IPS-20b (cell line): ENCODE measurements around the gene ZNF791.
"Not testable (repeated sequence)": the region's sequence is repeated elsewhere in the genome, so short reads cannot be mapped to it uniquely, and the experiment has no call there.

Source experiments
- H3K27ac ChIP-seq: one replicate; pipeline ENCODE4 v1.5.1; 2013; ENCODE audit warnings: low read length
- H3K27me3 ChIP-seq: 2 replicates; pipeline ENCODE4 v1.6.1; 2013; ENCODE audit warnings: mild to moderate bottlenecking, low read length, inconsistent platforms; ENCODE audit not compliant: insufficient read depth
- H3K36me3 ChIP-seq: 2 replicates; pipeline ENCODE4 v1.6.1; 2013; ENCODE audit warnings: low read depth, mild to moderate bottlenecking, inconsistent platforms, low read length, moderate library complexity; ENCODE audit not compliant: insufficient read depth
- H3K4me1 ChIP-seq: 2 replicates; pipeline ENCODE4 v1.6.1; 2013; ENCODE audit warnings: mild to moderate bottlenecking, control low read depth, inconsistent platforms, low read length, moderate library complexity; ENCODE audit not compliant: insufficient read depth
- H3K4me3 ChIP-seq: 2 replicates; pipeline ENCODE4 v1.5.1; 2013; ENCODE audit warnings: mild to moderate bottlenecking, low read length, inconsistent platforms
- H3K9ac ChIP-seq: 2 replicates; pipeline ENCODE4 v1.6.1; 2013; ENCODE audit warnings: low read depth, mild to moderate bottlenecking, inconsistent platforms, low read length, moderate library complexity
- H3K9me3 ChIP-seq: 2 replicates; pipeline ENCODE4 v1.6.1; 2013; ENCODE audit warnings: mild to moderate bottlenecking, low read depth, low read length, inconsistent platforms; ENCODE audit not compliant: insufficient read depth

The ZNF791 gene

DNA sequence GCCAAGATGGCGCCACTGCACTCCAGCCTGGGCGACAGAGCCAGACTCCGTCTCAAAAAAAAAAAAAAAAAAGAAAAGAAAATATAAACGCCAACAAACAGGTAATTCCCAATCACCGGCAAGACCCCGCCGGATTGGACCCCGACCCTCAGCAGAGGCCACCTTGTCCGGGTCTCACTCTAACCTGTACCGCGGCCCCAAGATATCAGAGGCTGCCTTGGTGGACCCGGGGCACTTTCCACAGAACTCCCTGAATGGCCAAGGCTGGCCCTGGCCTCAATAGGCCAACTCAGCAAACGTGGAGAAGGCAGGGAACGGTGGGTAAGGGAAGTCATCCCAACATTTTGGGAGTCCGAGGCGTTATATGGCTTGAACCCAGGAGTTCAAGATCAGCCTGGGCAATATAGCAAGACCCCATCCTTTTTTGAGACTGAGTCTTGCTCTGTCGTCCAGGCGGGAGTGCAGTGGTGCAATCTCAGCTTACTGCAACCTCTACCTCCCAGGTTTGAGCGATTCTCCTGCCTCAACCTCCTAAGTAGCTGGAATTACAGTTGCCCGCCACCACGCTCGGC, 28.0 kb downstream of the ZNF791 start:
- no peaks in the 10 kb centered on the region for H3K4me1 ChIP-seq
- H3K27me3 ChIP-seq = no peaks in the 10 kb centered on the region
- H3K4me3 ChIP-seq = no peak overlapping the region
- no peaks in the 10 kb centered on the region for H3K9me3 ChIP-seq
- H3K36me3 ChIP-seq = no peaks in the 10 kb centered on the region
- no peak overlapping the region for H3K27ac ChIP-seq
- H3K9ac ChIP-seq = no peak overlapping the region

DNA sequence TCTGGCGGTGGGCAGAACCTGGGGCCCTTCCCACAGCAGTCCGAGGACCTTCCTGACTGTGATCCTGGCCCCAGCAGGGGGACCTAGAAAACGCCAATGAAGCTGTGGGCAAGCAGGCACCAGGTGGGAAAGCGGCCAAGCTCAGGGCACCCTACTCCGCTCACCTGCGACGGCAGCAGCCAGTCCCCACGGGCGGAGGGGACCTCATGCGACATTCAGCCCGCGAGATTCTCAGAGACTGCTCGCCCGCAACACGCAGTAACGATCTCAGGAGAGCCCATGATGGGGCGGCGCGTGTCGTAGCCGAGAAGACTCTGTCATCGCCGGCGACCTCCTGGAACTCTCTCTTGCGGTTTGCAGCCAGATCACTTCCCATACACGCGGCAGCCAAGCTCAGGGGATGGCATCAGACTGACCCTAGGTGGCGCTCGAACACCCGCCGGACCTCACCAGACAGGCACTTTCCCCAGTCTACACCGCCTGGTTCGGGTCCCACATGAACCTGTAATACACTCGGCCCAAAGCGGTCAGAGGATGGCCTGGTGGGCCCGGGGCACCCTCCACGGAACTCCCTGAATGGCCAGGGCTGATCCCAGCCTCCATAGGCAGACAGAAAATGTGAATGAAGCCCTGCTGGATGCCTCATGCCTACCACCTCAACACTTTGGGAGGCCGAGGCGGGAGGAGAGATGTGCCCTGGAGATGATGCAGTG, 29.3 kb downstream of the ZNF791 start:
- H3K4me1 ChIP-seq = no peaks in the 10 kb centered on the region
- H3K9me3 ChIP-seq = no peaks in the 10 kb centered on the region
- H3K36me3 ChIP-seq = no peaks in the 10 kb centered on the region
- H3K27me3 ChIP-seq = no peaks in the 10 kb centered on the region
- H3K9ac ChIP-seq = no peak overlapping the region; the same call in 1 of the 2 replicates
- H3K4me3 ChIP-seq = peak overlapping the region; percentile 66
- H3K27ac ChIP-seq = no peak overlapping the region

DNA sequence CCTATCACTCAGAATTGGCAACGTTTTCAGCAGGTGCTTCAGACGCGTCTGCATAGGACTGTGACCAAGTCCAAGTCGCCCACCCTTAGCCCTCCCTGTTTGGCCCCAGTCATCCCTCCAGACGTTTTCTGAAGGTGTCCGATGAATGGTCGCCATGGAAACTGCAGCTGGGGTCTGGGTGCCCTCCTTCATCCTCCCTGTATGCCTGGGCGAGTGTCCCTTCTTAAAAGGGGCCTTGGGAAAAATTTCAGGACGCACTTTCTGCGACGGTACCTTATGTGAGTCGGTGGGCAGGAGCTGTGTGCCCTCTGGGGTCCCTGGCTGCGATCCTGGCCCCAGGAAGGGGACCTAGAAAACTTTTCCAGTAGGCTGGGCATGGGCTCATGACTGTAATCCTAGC, 30.7 kb downstream of the ZNF791 start:
- Histone ChIP-seq H3K9ac (no peak overlapping the region), H3K36me3 (no peaks in the 10 kb centered on the region), H3K9me3 (no peaks in the 10 kb centered on the region)

DNA sequence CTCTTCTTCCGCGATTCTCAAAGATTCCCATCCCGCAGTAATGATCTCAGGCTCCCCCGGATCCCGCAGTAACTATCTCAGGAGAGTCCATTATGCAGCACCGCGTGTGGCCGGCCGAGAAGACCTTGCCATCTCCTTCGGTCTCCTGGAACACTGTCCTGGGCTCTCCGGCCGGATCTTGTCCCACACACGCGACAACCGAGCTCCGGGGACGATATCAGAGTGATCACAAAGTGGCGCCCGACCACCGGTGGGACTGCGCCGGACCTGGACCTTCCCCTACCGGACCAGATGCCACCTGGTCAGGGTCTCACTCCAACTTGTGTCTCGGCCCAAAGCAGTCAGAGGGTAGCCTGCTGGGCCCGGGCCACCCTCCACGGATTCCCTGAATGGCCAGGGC, 31.8 kb downstream of the ZNF791 start:
- H3K9me3 ChIP-seq = no peaks in the 10 kb centered on the region
- no peaks in the 10 kb centered on the region for H3K27me3 ChIP-seq
- H3K4me1 ChIP-seq = no peaks in the 10 kb centered on the region
- H3K4me3 ChIP-seq = no peak overlapping the region
- no peaks in the 10 kb centered on the region for H3K36me3 ChIP-seq
- H3K27ac ChIP-seq = no peak overlapping the region
- no peak overlapping the region for H3K9ac ChIP-seq

More for the DNA sequence above, 30.7 kb downstream of the ZNF791 start:
- Histone ChIP-seq H3K27ac (no peak overlapping the region), H3K27me3 (no peaks in the 10 kb centered on the region), H3K4me1 (no peaks in the 10 kb centered on the region), H3K4me3 (no peak overlapping the region)

DNA sequence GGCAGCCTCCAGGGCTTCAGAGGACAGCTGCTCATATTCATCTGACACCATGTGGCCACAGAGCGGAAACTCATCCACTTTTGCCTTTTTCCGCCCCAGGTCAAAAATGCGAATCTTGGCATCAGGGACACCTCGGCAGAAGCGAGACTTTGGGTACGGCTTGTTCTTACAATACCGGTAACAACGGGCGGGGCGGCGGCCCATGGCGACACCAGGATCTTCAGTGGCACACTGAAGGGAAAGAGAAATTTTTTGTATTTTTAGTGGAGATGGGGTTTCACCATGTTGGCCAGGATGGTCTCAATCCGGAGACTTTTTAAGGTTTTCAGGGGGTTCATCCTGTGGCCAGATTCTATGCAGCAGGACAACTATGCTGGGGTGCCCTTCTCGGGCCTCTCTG, 33.0 kb downstream of the ZNF791 start:
- not testable (repeated sequence) for H3K36me3 ChIP-seq, H3K9ac ChIP-seq, H3K4me1 ChIP-seq, H3K27ac ChIP-seq, H3K9me3 ChIP-seq, H3K27me3 ChIP-seq, H3K4me3 ChIP-seq

DNA sequence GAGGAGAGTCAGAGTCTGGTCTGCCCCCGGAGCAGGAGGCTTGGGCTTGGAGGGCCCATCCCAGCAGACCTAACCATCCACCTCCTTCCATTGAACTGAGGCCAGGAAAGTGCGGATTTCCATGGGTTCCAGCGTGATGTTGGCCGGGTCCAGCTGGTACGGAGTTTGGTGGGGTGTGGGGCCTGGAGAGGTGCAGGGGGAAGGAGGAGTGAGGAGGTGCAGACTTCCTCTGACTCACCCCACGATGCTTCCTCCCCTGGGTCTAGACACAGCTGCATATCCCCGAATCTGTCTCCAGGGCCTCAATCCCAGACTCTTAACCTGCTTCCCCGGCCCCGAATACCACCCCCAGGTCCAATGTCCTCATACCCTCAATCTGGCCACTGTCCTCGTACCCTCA, 35.8 kb downstream of the ZNF791 start:
- H3K27ac ChIP-seq = no peak overlapping the region
- no peaks in the 10 kb centered on the region for H3K27me3 ChIP-seq
- no peaks in the 10 kb centered on the region for H3K36me3 ChIP-seq
- H3K9ac ChIP-seq = no peak overlapping the region
- H3K4me3 ChIP-seq = no peak overlapping the region
- no peaks in the 10 kb centered on the region for H3K4me1 ChIP-seq
- H3K9me3 ChIP-seq = no peaks in the 10 kb centered on the region

DNA sequence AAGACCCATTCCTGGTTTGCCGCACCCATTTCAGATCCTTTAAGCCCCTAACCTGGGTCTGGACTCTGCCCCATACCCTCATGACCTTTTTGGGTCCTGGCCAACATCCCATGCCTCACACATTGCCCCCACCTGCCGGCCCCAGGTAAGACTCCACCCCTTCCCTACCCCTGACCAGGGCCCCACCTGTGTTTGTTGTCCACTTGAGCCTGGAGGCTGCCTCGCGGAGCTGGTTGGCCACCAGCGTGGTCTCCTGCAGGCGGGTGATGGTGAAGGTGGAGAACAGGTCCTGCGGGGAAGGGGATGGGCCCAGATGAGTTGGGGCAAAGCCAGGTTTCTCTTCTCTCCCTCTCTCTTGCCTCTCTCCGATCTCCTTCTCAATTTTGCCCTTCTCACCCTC, 36.3 kb downstream of the ZNF791 start:
- Histone ChIP-seq H3K9me3 (no peaks in the 10 kb centered on the region), H3K27ac (no peak overlapping the region), H3K27me3 (no peaks in the 10 kb centered on the region), H3K4me1 (no peaks in the 10 kb centered on the region), H3K9ac (no peak overlapping the region), H3K4me3 (no peak overlapping the region), H3K36me3 (0 out of 2 replicates have a peak, but pooled peaks cover 4% of the 10 kb centered on the region)

DNA sequence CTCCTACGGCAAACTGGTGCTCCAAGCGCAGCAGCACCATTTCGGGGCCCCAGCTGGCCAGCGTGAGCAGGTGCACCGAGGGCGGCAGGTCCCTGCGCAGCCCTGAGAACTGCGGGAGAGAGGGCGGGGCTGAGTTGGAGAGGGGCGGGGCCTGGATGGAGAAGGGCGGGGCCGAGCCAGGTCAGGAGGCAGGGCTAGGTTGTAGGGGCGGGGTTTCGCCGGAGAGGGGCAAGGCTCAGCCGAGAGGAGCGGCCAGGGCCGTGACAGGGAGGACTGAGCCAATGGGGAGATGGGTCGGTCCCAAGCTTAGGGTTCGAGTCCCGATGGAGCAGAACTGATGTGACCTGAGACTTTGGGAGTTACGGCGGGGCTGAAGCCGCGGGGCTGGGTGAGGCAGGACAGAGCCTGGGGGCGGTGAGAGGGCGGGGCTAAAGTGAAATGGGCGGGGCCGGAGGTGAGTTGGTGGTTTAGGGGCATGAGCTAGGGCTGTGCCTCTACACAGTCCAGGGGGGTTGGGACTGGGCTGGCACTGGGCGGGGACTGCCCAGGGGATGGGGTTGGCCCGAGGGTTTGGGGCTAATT, 36.9 kb downstream of the ZNF791 start:
- H3K4me1 ChIP-seq = no peaks in the 10 kb centered on the region
- H3K9me3 ChIP-seq = no peaks in the 10 kb centered on the region
- H3K4me3 ChIP-seq = peak overlapping the region; percentile 40; the same call in 1 of the 2 replicates
- no peak overlapping the region for H3K27ac ChIP-seq
- H3K9ac ChIP-seq = no peak overlapping the region
- H3K27me3 ChIP-seq = no peaks in the 10 kb centered on the region
- 0 out of 2 replicates have a peak, but pooled peaks cover 6% of the 10 kb centered on the region for H3K36me3 ChIP-seq

DNA sequence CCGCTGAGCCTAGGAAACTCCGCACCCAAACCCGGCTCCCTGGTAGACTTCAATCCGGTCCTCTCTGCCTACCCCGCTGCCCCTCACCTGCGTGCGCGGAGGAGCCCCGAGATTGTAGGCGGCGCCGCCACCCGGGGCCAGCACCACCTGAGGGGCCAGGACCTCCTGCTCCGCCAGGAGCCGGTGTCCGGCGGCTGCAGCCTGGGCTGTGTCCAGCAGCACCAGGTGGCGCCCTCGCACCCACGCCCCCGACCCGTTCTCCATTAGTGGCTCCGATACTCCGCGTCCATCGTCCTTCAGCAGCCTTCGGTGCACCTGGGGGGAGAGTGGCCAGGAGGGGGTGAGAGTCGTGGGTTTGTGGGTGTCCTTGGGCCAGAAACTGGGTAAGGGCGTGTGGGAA, 37.4 kb downstream of the ZNF791 start:
- H3K9ac ChIP-seq = no peak overlapping the region
- H3K27ac ChIP-seq = no peak overlapping the region
- peak overlapping the region; percentile 40; the same call in 1 of the 2 replicates for H3K4me3 ChIP-seq
- H3K36me3 ChIP-seq = 0 out of 2 replicates have a peak, but pooled peaks cover 6% of the 10 kb centered on the region
- H3K4me1 ChIP-seq = no peaks in the 10 kb centered on the region
- no peaks in the 10 kb centered on the region for H3K27me3 ChIP-seq
- no peaks in the 10 kb centered on the region for H3K9me3 ChIP-seq

DNA sequence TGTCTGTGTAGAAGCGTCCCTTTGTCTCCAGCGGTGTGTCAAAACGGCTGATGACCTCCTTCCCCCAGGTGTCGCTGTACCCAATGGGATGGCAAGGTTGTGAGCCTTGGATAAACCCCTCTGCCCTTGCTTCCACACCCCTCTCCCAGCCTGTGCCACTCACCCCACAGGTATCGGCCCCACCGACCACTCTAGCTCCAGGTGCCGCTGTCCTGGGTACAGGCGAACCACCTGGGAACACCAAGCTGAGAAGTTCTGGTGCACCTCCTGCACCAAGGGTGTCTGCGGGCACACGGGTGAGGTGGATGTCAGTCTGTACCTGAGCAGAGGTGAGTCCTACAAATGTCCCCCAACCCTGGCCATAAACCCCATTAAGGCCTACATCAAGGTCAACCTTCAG, 39.2 kb downstream of the ZNF791 start:
- Histone ChIP-seq H3K9ac (no peak overlapping the region), H3K27ac (no peak overlapping the region), H3K27me3 (no peaks in the 10 kb centered on the region), H3K4me1 (no peaks in the 10 kb centered on the region), H3K36me3 (peaks cover 9% of the 10 kb centered on the region), H3K9me3 (no peaks in the 10 kb centered on the region), H3K4me3 (no peak overlapping the region)

DNA sequence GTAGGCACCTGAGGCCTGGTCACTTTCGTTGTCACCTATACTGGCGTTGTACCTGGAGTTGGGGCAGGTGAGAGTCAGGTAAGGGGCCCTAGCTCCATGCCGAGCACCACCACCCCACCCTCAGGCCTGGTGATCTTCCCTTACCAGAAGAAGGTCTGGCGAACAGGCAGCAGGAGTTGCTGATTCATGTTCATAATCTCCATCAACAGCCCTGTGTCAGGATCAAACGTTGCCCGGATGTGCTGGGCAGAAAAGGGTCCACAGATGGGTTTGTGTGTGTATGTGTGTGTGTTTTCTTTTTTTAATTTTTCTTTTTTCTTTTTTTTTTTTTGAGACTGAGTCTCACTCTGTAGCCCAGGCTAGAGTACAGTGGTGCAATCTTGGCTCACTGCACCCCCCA, 41.5 kb downstream of the ZNF791 start:
- Histone ChIP-seq H3K36me3 (peaks cover 28% of the 10 kb centered on the region), H3K9ac (no peak overlapping the region), H3K27ac (no peak overlapping the region)

DNA sequence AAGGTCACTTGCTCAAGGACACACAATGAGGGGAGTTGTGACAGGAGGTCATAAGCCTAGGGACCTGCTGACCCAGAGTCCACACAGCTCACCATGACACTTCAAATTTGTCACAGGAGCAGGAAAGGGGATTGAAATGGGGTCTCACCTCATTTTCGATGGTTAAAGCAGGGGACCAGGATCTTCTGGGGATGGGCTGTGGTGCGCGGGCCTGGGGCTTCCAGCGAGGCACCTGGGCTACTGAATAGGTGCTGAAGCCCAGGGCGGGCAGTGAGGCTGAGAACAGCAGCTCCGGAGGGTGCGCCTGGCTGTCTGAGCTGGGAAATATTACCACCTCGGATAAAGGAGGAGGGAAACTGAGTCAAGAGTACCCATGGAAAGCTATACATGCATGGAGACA, 44.8 kb downstream of the ZNF791 start:
- H3K4me1 ChIP-seq = no peaks in the 10 kb centered on the region
- H3K27ac ChIP-seq = no peak overlapping the region
- H3K36me3 ChIP-seq = peaks cover 28% of the 10 kb centered on the region
- H3K27me3 ChIP-seq = no peaks in the 10 kb centered on the region
- H3K9me3 ChIP-seq = no peaks in the 10 kb centered on the region
- no peak overlapping the region for H3K4me3 ChIP-seq
- H3K9ac ChIP-seq = no peak overlapping the region

More for the DNA sequence above, 41.5 kb downstream of the ZNF791 start:
- no peaks in the 10 kb centered on the region for H3K4me1 ChIP-seq
- no peak overlapping the region for H3K4me3 ChIP-seq
- no peaks in the 10 kb centered on the region for H3K27me3 ChIP-seq
- H3K9me3 ChIP-seq = no peaks in the 10 kb centered on the region
